HCT116 (cell line): ENCODE data around the gene CCNJL. TPM values are rescaled to one million over a fixed set of nuclear protein-coding genes. Genes with fewer than 3 reads are reported as not detected.

Source experiments
- ATAC-seq: fragments of 200-7000 bp; cut with Tn5 transposase; 2 replicates; pipeline ENCODE4 v1.9.1; 2020; ENCODE audit warnings: mild to moderate bottlenecking, moderate library complexity
- BruUV-seq: library from RNA; stranded (reverse); fragments of 400-500 nt; replicated peaks from 2 replicates; lab custom pipeline; 2021; lab: Mats Ljungman, UMichigan
- CTCF ChIA-PET: fragments of 300-600 bp; sonication (Branson Sonifier 250); formaldehyde crosslinking; loops from one replicate; lab custom pipeline; 2021; ENCODE audit warnings: antibody characterized with exemption; lab: Charles Lee
- POLR2A ChIA-PET: fragments of 300-600, 350-600 bp; sonication (Branson Sonifier 250); formaldehyde crosslinking; loops from one replicate; lab custom pipeline; 2021; ENCODE audit warnings: antibody characterized with exemption; lab: Charles Lee
- RAD21 ChIA-PET, 2 experiments: fragments of 300-600 bp; sonication (Branson Sonifier 250); formaldehyde crosslinking; loops; one replicate each; lab custom pipeline; 2023; ENCODE audit warnings: low total read pairs in 2 of 2; ENCODE audit not compliant: uncharacterized antibody in 2 of 2, unreplicated experiment in 2 of 2, low non-redundant PET in 1 of 2; lab: Charles Lee
- DNase-seq: peaks from one replicate; pipeline ENCODE4 v3.0.0-alpha.2; 2010; ENCODE audit warnings: low read depth, low spot score
- H2AFZ ChIP-seq: fragments of 200-600 bp; shearing (Covaris generic), sonication (generic); 2 replicates; pipeline ENCODE4 v1.6.1; 2017; ENCODE audit warnings: low read depth, mixed run types, mixed read lengths, antibody characterized with exemption, low read length; ENCODE audit not compliant: poor library complexity, severe bottlenecking
- H3K27ac ChIP-seq: 2 replicates; pipeline ENCODE4 v1.5.1; 2012; ENCODE audit warnings: low read depth, low read length
- H3K27me3 ChIP-seq: fragments of 200-600 bp; sonication (generic); 2 replicates; pipeline ENCODE4 v1.6.1; 2016; ENCODE audit warnings: mixed run types, low read length, mixed read lengths; ENCODE audit not compliant: insufficient read depth
- H3K36me3 ChIP-seq, 2 experiments: fragments of 200-500 bp in 1 of 2; fragments of 200-600 bp in 1 of 2; sonication (Bioruptor generic) in 1 of 2; sonication (generic) in 1 of 2; 2 replicates each; pipeline versions ENCODE4 v1.5.1 to v1.6.1; 2014 to 2016; ENCODE audit warnings: low read length in 2 of 2, inconsistent platforms in 1 of 2, mixed read lengths in 1 of 2, mixed run types in 1 of 2; ENCODE audit not compliant: insufficient read depth in 2 of 2, control insufficient read depth in 1 of 2
- H3K4me1 ChIP-seq, 2 experiments: fragments of 200-600 bp in 1 of 2; sonication (generic) in 1 of 2; 2 replicates each; pipeline versions ENCODE4 v1.5.1 to v1.6.1; 2012 to 2017; ENCODE audit warnings: low read length in 2 of 2, inconsistent platforms in 1 of 2, mild to moderate bottlenecking in 1 of 2, mixed read lengths in 1 of 2, mixed run types in 1 of 2, moderate library complexity in 1 of 2; ENCODE audit not compliant: insufficient read depth in 2 of 2, control insufficient read depth in 1 of 2
- H3K4me2 ChIP-seq: fragments of 200-600 bp; sonication (generic); 2 replicates; pipeline ENCODE4 v1.6.1; 2017; ENCODE audit warnings: mixed run types, low read length, mixed read lengths
- H3K4me3 ChIP-seq, 2 experiments: fragments of 200-600 bp in 1 of 2; sonication (generic) in 1 of 2; replicated peaks in 1 of 2; 2 replicates each; pipeline ENCODE4 v1.5.1; 2011 to 2016; ENCODE audit warnings: low read length in 2 of 2, control low read depth in 1 of 2, low read depth in 1 of 2, mild to moderate bottlenecking in 1 of 2, mixed read lengths in 1 of 2, mixed run types in 1 of 2
- H3K79me2 ChIP-seq: fragments of 200-600 bp; sonication (generic); 2 replicates; pipeline ENCODE4 v1.6.1; 2017; ENCODE audit warnings: mild to moderate bottlenecking, mixed run types, low read length, moderate library complexity, mixed read lengths; ENCODE audit not compliant: insufficient read depth
- H3K9ac ChIP-seq: fragments of 200-600 bp; sonication (generic); 2 replicates; pipeline ENCODE4 v1.6.1; 2016; ENCODE audit warnings: low read length, mixed read lengths
- H3K9me2 ChIP-seq: fragments of 200-600 bp; sonication (generic), shearing (Covaris generic); 2 replicates; pipeline ENCODE4 v1.6.1; 2017; ENCODE audit warnings: mixed run types, mild to moderate bottlenecking, moderate library complexity; ENCODE audit not compliant: insufficient read depth
- H3K9me3 ChIP-seq, 2 experiments: fragments of 200-500 bp in 1 of 2; fragments of 200-600 bp in 1 of 2; sonication (Bioruptor generic) in 1 of 2; sonication (generic) in 1 of 2; 2 replicates each; pipeline ENCODE4 v1.6.1; 2014 to 2017; ENCODE audit warnings: low read length in 2 of 2, mixed read lengths in 2 of 2, inconsistent platforms in 1 of 2, low read depth in 1 of 2, mild to moderate bottlenecking in 1 of 2, mixed run types in 1 of 2, moderate library complexity in 1 of 2; ENCODE audit not compliant: control insufficient read depth in 1 of 2, insufficient read depth in 1 of 2
- H4K20me1 ChIP-seq: fragments of 200-600 bp; sonication (generic), shearing (Covaris generic); 2 replicates; pipeline ENCODE4 v1.6.1; 2017; ENCODE audit warnings: mixed run types, mild to moderate bottlenecking, moderate library complexity; ENCODE audit not compliant: insufficient read depth
- CBX3 ChIP-seq: IDR thresholded peaks from 2 replicates; pipeline ENCODE4 v1.6.1; 2012; ENCODE audit warnings: low read depth
- CEBPB ChIP-seq: IDR thresholded peaks from 2 replicates; pipeline ENCODE4 v1.6.1; 2012; ENCODE audit warnings: low read depth
- CTCF ChIP-seq, 3 experiments: fragments of 200-600 bp in 1 of 3; sonication (generic) in 1 of 3; IDR thresholded peaks in 2 of 3; conservative IDR thresholded peaks in 1 of 3; 2 replicates each; pipeline ENCODE4 v1.5.1; 2012 to 2017; ENCODE audit warnings: low read depth in 2 of 3, low read length in 2 of 3, antibody characterized with exemption in 1 of 3, borderline replicate concordance in 1 of 3, control low read depth in 1 of 3, mild to moderate bottlenecking in 1 of 3, mixed read lengths in 1 of 3, mixed run types in 1 of 3, moderate library complexity in 1 of 3; ENCODE audit not compliant: insufficient read depth in 1 of 3
- EGR1 ChIP-seq: IDR thresholded peaks from 2 replicates; pipeline ENCODE4 v1.6.1; 2012; ENCODE audit warnings: low read depth
- EZH2phosphoT487 ChIP-seq: fragments of 200-600 bp; IDR thresholded peaks from 2 replicates; pipeline ENCODE4 v1.6.1; 2018; ENCODE audit warnings: antibody characterized with exemption, borderline replicate concordance
- JUND ChIP-seq: IDR thresholded peaks from 2 replicates; pipeline ENCODE4 v1.6.1; 2012
- POLR2A ChIP-seq: IDR thresholded peaks from 2 replicates; pipeline ENCODE4 v1.7.0; 2011; ENCODE audit warnings: borderline replicate concordance; ENCODE audit not compliant: insufficient read depth, insufficient read length; ENCODE audit errors: extremely low read depth
- POLR2AphosphoS5 ChIP-seq: IDR thresholded peaks from 2 replicates; pipeline ENCODE4 v1.6.1; 2011; ENCODE audit warnings: mild to moderate bottlenecking, low read depth, low read length, moderate library complexity
- YY1 ChIP-seq: IDR thresholded peaks from 2 replicates; pipeline ENCODE4 v1.6.1; 2011; ENCODE audit warnings: low read length, low read depth, moderate library complexity, mild to moderate bottlenecking; ENCODE audit not compliant: insufficient replicate concordance; ENCODE audit errors: extremely low read depth
- ZFX ChIP-seq: fragments of 450-650 bp; IDR thresholded peaks from 2 replicates; pipeline ENCODE4 v1.6.1; 2017
- ZNF274 ChIP-seq: fragments of 200-500 bp; sonication (Bioruptor generic); IDR thresholded peaks from 2 replicates; pipeline ENCODE4 v1.6.1; 2014; ENCODE audit warnings: mild to moderate bottlenecking, low read depth, low read length, inconsistent platforms
- intact Hi-C: fragments of 100-400 bp; cut with micrococcal nuclease; formaldehyde crosslinking; loops from 2 replicates; pipeline ENCODE4 v1.10.0; 2022
- total RNA-seq: library from RNA; stranded (reverse); gene quantifications from one replicate; pipeline ENCODE4 v1.2.1, GENCODE V29; 2021; ENCODE audit not compliant: unreplicated experiment
- TF ChIP-seq, protein P1 (sequence below): IDR thresholded peaks from 2 replicates; pipeline ENCODE4 v1.6.1; 2012
- TF ChIP-seq, protein P2 (sequence below): IDR thresholded peaks from 2 replicates; pipeline ENCODE4 v1.6.1; 2011; ENCODE audit warnings: mild to moderate bottlenecking, low read length, moderate library complexity; ENCODE audit not compliant: insufficient replicate concordance; ENCODE audit errors: extremely low read depth

Gene CCNJL
- total RNA-seq, 1 experiment from 2014 or later: 2.9 TPM

DNA sequence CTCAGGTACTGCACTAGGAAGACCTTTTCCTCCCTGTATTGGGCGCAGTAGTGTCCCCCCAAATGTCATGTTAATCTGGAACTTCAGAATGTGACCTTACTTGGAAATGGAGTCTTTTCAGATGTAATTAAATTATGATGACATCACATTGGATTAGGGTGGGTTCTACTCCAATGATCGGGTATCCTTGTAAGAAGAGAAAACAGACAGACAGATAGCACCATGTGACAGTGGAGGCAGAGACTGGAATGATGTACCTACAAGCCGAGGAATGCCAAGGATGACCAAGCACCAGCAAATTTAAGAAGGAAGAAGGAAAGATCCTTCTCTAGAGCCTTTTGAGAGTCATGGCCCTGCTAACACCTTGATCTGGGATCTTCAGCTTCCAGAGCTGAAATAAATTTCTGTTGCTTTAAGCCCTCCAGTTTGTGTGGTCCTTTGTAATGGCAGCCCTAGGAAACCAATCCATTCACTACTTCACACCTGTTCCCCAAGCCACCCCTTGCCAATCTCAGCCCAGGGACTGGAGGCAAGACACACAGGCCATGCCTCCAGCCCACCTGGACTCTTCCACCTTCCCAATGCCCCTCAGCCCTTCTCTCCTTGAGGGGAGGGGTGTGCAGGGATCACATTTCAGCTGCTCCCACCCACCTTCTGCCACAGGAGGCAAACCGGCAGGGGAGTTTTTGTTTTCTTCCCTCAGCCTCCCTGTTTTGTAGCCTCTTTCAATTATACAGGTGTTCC lies 1.6 kb downstream of the CCNJL start:
- ChIA-PET RAD21 (no interaction called here), CTCF (no interaction called here), POLR2A (no interaction called here)
- intact Hi-C loops: no loop called here
- ATAC-seq: no peak
- no peak overlapping the region for H3K9ac ChIP-seq
- no peaks in the 10 kb centered on the region for H3K9me3 ChIP-seq
- no peaks in the 10 kb centered on the region for H3K36me3 ChIP-seq
- no peaks in the 10 kb centered on the region for H3K9me2 ChIP-seq
- H3K27me3 ChIP-seq: no peaks in the 10 kb centered on the region
- TF ChIP-seq POLR2A (no peak), YY1 (no peak), EGR1 (no peak), CEBPB (no peak), CTCF (IDR thresholded peaks at IDR 0.05 in 2 of 3, conservative IDR thresholded peaks at IDR 0.05 in 1 of 3; ENCODE audit: borderline replicate concordance in 1 of 3, insufficient read depth in 1 of 3, low read depth in 2 of 3, low read length in 2 of 3) (no peak), CBX3 (no peak), POLR2AphosphoS5 (no peak), ZFX (no peak), ZNF274 (no peak), EZH2phosphoT487 (no peak), JUND (no peak)
- TF ChIP-seq, protein P1, sequence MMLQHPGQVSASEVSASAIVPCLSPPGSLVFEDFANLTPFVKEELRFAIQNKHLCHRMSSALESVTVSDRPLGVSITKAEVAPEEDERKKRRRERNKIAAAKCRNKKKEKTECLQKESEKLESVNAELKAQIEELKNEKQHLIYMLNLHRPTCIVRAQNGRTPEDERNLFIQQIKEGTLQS: no peak
- TF ChIP-seq, protein P2, sequence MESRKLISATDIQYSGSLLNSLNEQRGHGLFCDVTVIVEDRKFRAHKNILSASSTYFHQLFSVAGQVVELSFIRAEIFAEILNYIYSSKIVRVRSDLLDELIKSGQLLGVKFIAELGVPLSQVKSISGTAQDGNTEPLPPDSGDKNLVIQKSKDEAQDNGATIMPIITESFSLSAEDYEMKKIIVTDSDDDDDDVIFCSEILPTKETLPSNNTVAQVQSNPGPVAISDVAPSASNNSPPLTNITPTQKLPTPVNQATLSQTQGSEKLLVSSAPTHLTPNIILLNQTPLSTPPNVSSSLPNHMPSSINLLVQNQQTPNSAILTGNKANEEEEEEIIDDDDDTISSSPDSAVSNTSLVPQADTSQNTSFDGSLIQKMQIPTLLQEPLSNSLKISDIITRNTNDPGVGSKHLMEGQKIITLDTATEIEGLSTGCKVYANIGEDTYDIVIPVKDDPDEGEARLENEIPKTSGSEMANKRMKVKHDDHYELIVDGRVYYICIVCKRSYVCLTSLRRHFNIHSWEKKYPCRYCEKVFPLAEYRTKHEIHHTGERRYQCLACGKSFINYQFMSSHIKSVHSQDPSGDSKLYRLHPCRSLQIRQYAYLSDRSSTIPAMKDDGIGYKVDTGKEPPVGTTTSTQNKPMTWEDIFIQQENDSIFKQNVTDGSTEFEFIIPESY: no peak
- no TSS peak for BruUV-seq
- no peak overlapping the region for H3K4me2 ChIP-seq
- DNase-seq: no peak
- H4K20me1 ChIP-seq: no peaks in the 10 kb centered on the region
- H2AFZ ChIP-seq: no peak overlapping the region
- no peak overlapping the region for H3K4me3 ChIP-seq
- no peak overlapping the region for H3K27ac ChIP-seq
- peaks cover 5 to 27% of the 10 kb centered on the region in 2 experiments; a peak in 3 of 4 replicates for H3K4me1 ChIP-seq
- H3K79me2 ChIP-seq: no peaks in the 10 kb centered on the region
